GM19372 (cell line): Measurements from ENCODE around the gene ABHD17A.

ENCODE experiments used
- ATAC-seq: cut with Tn5 transposase; IDR thresholded peaks from one replicate; pipeline ENCODE4 v1.9.1; 2021; ENCODE audit warnings: mild to moderate bottlenecking, low read depth, moderate library complexity; ENCODE audit not compliant: unreplicated experiment

Gene ABHD17A

GRCh38 chr19:1841209-1841924 is 43.9 kb downstream of the ABHD17A start:
- ATAC-seq: no peak

GRCh38 chr19:1840541-1841115 is 44.7 kb downstream of the ABHD17A start:
- ATAC-seq: no peak

- ATAC-seq: no peak
Measured at GRCh38 chr19:1839658-1840540, 45.4 kb downstream of the ABHD17A start.

GRCh38 chr19:1837625-1838105 is 47.6 kb downstream of the ABHD17A start:
- ATAC-seq: no peak

GRCh38 chr19:1837222-1837565 is 48.1 kb downstream of the ABHD17A start:
- ATAC-seq: no peak

GRCh38 chr19:1836458-1837221 is 48.7 kb downstream of the ABHD17A start:
- no peak for ATAC-seq

- ATAC-seq: no peak
Measured at GRCh38 chr19:1833540-1833939, 51.8 kb downstream of the ABHD17A start.

GRCh38 chr19:1832046-1832663 is 53.1 kb downstream of the ABHD17A start:
- ATAC-seq: no peak

GRCh38 chr19:1830978-1831377 is 54.3 kb downstream of the ABHD17A start:
- ATAC-seq: no peak

- ATAC-seq: no peak
Measured at GRCh38 chr19:1830568-1830967, 54.7 kb downstream of the ABHD17A start.

- no peak for ATAC-seq
Measured at GRCh38 chr19:1829958-1830357, 55.3 kb downstream of the ABHD17A start.

GRCh38 chr19:1828279-1829238 is 56.7 kb downstream of the ABHD17A start:
- no peak for ATAC-seq

- no peak for ATAC-seq
Measured at GRCh38 chr19:1827566-1828278, 57.6 kb downstream of the ABHD17A start.
